Frontal cortex (tissue), 4 donors: Measurements from ENCODE around the gene PTPRK. TPM values are rescaled to one million over a fixed set of nuclear protein-coding genes. Genes with fewer than 3 reads are reported as not detected.

Experiments
- DNase-seq, 2 donors: peaks; one replicate each; pipeline ENCODE4 v3.0.0; 2012; ENCODE audit warnings: low spot score in 2 of 2
- FAIRE-seq: peaks from 2 replicates; lab custom pipeline; 2012; peaks lifted over from hg19 to GRCh38; lab: Jason Lieb, UNC
- total RNA-seq: library from RNA; depleted of rRNA; stranded (reverse); fragments of >200 nt; gene quantifications from one replicate; pipeline ENCODE4 v1.2.3, GENCODE V29; 2014
- donor health status: control.
- donor health status: control.
- donor health status: control.

The PTPRK gene
- total RNA-seq, 1 donor from 2014 or later = 179 TPM

- DNase-seq = no peak
- FAIRE-seq = no peak
These were observed 1.8 kb downstream of the PTPRK start for GRCh38 chr6:128518434-128519131.

GRCh38 chr6:128517124-128517523 lies 3.3 kb downstream of the PTPRK start:
- FAIRE-seq (no peak), DNase-seq (no peak)

- FAIRE-seq = peak; percentile 42
These were observed 3.9 kb downstream of the PTPRK start for GRCh38 chr6:128516514-128516898.

GRCh38 chr6:128515550-128516513 lies 4.6 kb downstream of the PTPRK start:
- no peak for FAIRE-seq

More at GRCh38 chr6:128516514-128516898, 3.9 kb downstream of the PTPRK start:
- no peak for DNase-seq

GRCh38 chr6:128513878-128514277 lies 6.5 kb downstream of the PTPRK start:
- FAIRE-seq (no peak), DNase-seq (no peak)

More at GRCh38 chr6:128515550-128516513, 4.6 kb downstream of the PTPRK start:
- DNase-seq = no peak

GRCh38 chr6:128512296-128512695 lies 8.1 kb downstream of the PTPRK start:
- DNase-seq (no peak), FAIRE-seq (no peak)

- FAIRE-seq = no peak
- DNase-seq = no peak
These were observed 8.9 kb downstream of the PTPRK start for GRCh38 chr6:128511506-128511905.

- FAIRE-seq = no peak
- no peak for DNase-seq
These were observed 10.7 kb downstream of the PTPRK start for GRCh38 chr6:128509709-128510108.

GRCh38 chr6:128508588-128509296 lies 11.7 kb downstream of the PTPRK start:
- no peak for DNase-seq
- peak; percentile 90 for FAIRE-seq

GRCh38 chr6:128507337-128508310 lies 12.8 kb downstream of the PTPRK start:
- DNase-seq (no peak), FAIRE-seq (no peak)

- FAIRE-seq (no peak), DNase-seq (no peak)
These were observed 14.8 kb downstream of the PTPRK start for GRCh38 chr6:128505603-128506002.

- FAIRE-seq = no peak
- DNase-seq = no peak
These were observed 16.3 kb downstream of the PTPRK start for GRCh38 chr6:128504003-128504654.

- DNase-seq = no peak
- no peak for FAIRE-seq
These were observed 19.4 kb downstream of the PTPRK start for GRCh38 chr6:128500749-128501600.

- DNase-seq (no peak), FAIRE-seq (no peak)
These were observed 20.4 kb downstream of the PTPRK start for GRCh38 chr6:128500014-128500413.

GRCh38 chr6:128499079-128499731 lies 21.2 kb downstream of the PTPRK start:
- FAIRE-seq (no peak), DNase-seq (no peak)

GRCh38 chr6:128498234-128498633 lies 22.2 kb downstream of the PTPRK start:
- DNase-seq (no peak), FAIRE-seq (no peak)
